MCF 10A (cell line): ENCODE measurements around the gene WDR73. TPM values are rescaled to one million over a fixed set of nuclear protein-coding genes. Genes with fewer than 3 reads are reported as not detected.

Experiments used
- BruUV-seq: library from RNA; stranded (reverse); fragments of 400-500 nt; replicated peaks from 2 replicates; lab custom pipeline; 2021; lab: Mats Ljungman, UMichigan
- CTCF ChIA-PET: fragments of 300-600 bp; sonication (Branson Sonifier 250); formaldehyde crosslinking; extraction: SDS; loops from one replicate; lab custom pipeline; 2021; ENCODE audit warnings: antibody characterized with exemption, inconsistent platforms; lab: Yijun Ruan, JAX
- POLR2A ChIA-PET: fragments of 300-600, 350-650 bp; sonication (Branson Sonifier 250); formaldehyde crosslinking; extraction: SDS; loops from one replicate; lab custom pipeline; 2020; ENCODE audit warnings: antibody characterized with exemption, inconsistent platforms; lab: Yijun Ruan, JAX
- DNase-seq: peaks from one replicate; pipeline ENCODE4 v3.0.0-alpha.2; 2018; ENCODE audit not compliant: unreplicated experiment
- H3K27ac Mint-ChIP-seq: one replicate; pipeline ENCODE4 v1.8.0; 2022; ENCODE audit warnings: mild to moderate bottlenecking, low read depth, mixed read lengths; ENCODE audit not compliant: unreplicated experiment
- H3K27me3 Mint-ChIP-seq: one replicate; pipeline ENCODE4 v1.8.0; 2022; ENCODE audit warnings: mixed read lengths; ENCODE audit not compliant: insufficient read depth, unreplicated experiment
- H3K36me3 Mint-ChIP-seq: one replicate; pipeline ENCODE4 v1.8.0; 2022; ENCODE audit warnings: mild to moderate bottlenecking, moderate library complexity, mixed read lengths; ENCODE audit not compliant: insufficient read depth, unreplicated experiment
- H3K4me1 Mint-ChIP-seq: one replicate; pipeline ENCODE4 v1.8.0; 2022; ENCODE audit warnings: mixed read lengths; ENCODE audit not compliant: insufficient read depth, unreplicated experiment
- H3K4me3 Mint-ChIP-seq: one replicate; pipeline ENCODE4 v1.8.0; 2022; ENCODE audit warnings: mild to moderate bottlenecking, moderate library complexity, mixed read lengths; ENCODE audit not compliant: unreplicated experiment
- H3K9me3 Mint-ChIP-seq: one replicate; pipeline ENCODE4 v1.8.0; 2022; ENCODE audit warnings: mixed read lengths; ENCODE audit not compliant: unreplicated experiment
- CTCF ChIP-seq: fragments of 200-600 bp; IDR thresholded peaks from one replicate; pipeline ENCODE4 v1.8.0; 2022; ENCODE audit warnings: antibody characterized with exemption, mild to moderate bottlenecking; ENCODE audit not compliant: unreplicated experiment
- intact Hi-C: fragments of 100-400 bp; cut with micrococcal nuclease; formaldehyde crosslinking; loops from 2 replicates; pipeline ENCODE4 v1.14.1; 2022
- total RNA-seq: library from RNA; stranded (reverse); gene quantifications from 2 replicates; pipeline ENCODE4 v1.2.3, GENCODE V29; 2022

The WDR73 gene
- total RNA-seq, 1 experiment from 2014 or later, result 42.1 TPM

- Mint-ChIP-seq H3K4me1 (no peaks in the 10 kb centered on the region), H3K9me3 (no peaks in the 10 kb centered on the region), H3K36me3 (peaks cover 17% of the 10 kb centered on the region), H3K27ac (no peak overlapping the region), H3K27me3 (no peaks in the 10 kb centered on the region), H3K4me3 (no peak overlapping the region)
- DNase-seq, result no peak
- POLR2A ChIA-PET, result no interaction called here
- CTCF ChIA-PET, result no interaction called here
- no TSS peak for BruUV-seq
- no peak for TF ChIP-seq CTCF
- intact Hi-C loops, result loop anchor here (5.0 kb wide), 1 partner anchor 48 kb away; the partner anchor contains the start of gene WDR73
Measured at GRCh38 chr15:84603630-84604379, 50.3 kb downstream of the WDR73 start.

- intact Hi-C loops, result loop anchor here (2.0 to 5.0 kb wide), 2 partner anchors 29 to 51 kb away; partner anchors contain the start of gene WDR73
- TF ChIP-seq CTCF, result no peak
- Mint-ChIP-seq H3K27me3 (no peaks in the 10 kb centered on the region), H3K4me1 (no peaks in the 10 kb centered on the region), H3K4me3 (peak overlapping the region; percentile 97), H3K9me3 (no peaks in the 10 kb centered on the region), H3K36me3 (peaks cover 17% of the 10 kb centered on the region), H3K27ac (peak overlapping the region; percentile 74)
- POLR2A ChIA-PET, result interaction anchor here (0.6 to 4.4 kb wide), 14 partner anchors 10 to 381 kb away, joined by 3 to 50 read pairs (median 7); partner anchors contain the start of genes SEC11A and WDR73
- no TSS peak for BruUV-seq
- no peak for DNase-seq
- CTCF ChIA-PET, result interaction anchor here (0.8 to 1.5 kb wide), 3 partner anchors 29 to 277 kb away, joined by 4 to 8 read pairs (median 6); no protein-coding TSS in a partner anchor
Measured at GRCh38 chr15:84601555-84601838, 52.6 kb downstream of the WDR73 start.

GRCh38 chr15:84600687-84601554 lies 53.2 kb downstream of the WDR73 start, which contains the start of gene ZSCAN2:
ZSCAN2 (plus strand) TSS chr15:84601009; CDS start chr15:84603928, 2,919 bp downstream.
- no peak for TF ChIP-seq CTCF
- Mint-ChIP-seq H3K9me3 (no peaks in the 10 kb centered on the region), H3K4me1 (no peaks in the 10 kb centered on the region), H3K27me3 (no peaks in the 10 kb centered on the region), H3K27ac (peak within 1 kb of the TSS; percentile 74), H3K36me3 (peaks cover 17% of the 10 kb centered on the region), H3K4me3 (peak within 1 kb of the TSS; percentile 97)
- CTCF ChIA-PET, result interaction anchor here (0.8 to 1.5 kb wide), 5 partner anchors 12 to 278 kb away, joined by 3 to 8 read pairs (median 5); no protein-coding TSS in a partner anchor
- TSS peak; percentile 49 for BruUV-seq
- intact Hi-C loops, result loop anchor here (2.0 to 5.0 kb wide), 2 partner anchors 30 to 51 kb away; partner anchors contain the start of gene WDR73
- POLR2A ChIA-PET, result interaction anchor here (0.6 to 4.4 kb wide), 17 partner anchors 8 to 382 kb away, joined by 3 to 50 read pairs (median 6); partner anchors contain the start of genes SEC11A and WDR73
- peak; percentile 95 for DNase-seq
